BE2C (cell line): ENCODE results near the gene LMBRD2.

Experiments
- DNase-seq: peaks from one replicate; pipeline ENCODE4 v3.0.0-alpha.2; 2020
- H3K27me3 ChIP-seq: fragments of 250-450 bp; sonication (Bioruptor Pico); 2 replicates; pipeline ENCODE4 v1.5.1; 2020; ENCODE audit warnings: mild to moderate bottlenecking
- H3K36me3 ChIP-seq: fragments of 250-450 bp; sonication (Bioruptor Pico); 2 replicates; pipeline ENCODE4 v1.5.1; 2020; ENCODE audit warnings: mild to moderate bottlenecking
- H3K4me1 ChIP-seq: fragments of 250-450 bp; sonication (Bioruptor Pico); 2 replicates; pipeline ENCODE4 v1.5.1; 2020
- H3K4me3 ChIP-seq: 2 replicates; pipeline ENCODE4 v1.5.1; 2011; ENCODE audit warnings: low read depth, low read length
- H3K9me3 ChIP-seq: fragments of 250-450 bp; sonication (Bioruptor Pico); 2 replicates; pipeline ENCODE4 v1.5.1; 2020
- TF ChIP-seq, protein P1 (sequence below): IDR thresholded peaks from 2 replicates; pipeline ENCODE4 v1.5.1; 2012; ENCODE audit warnings: mild to moderate bottlenecking, low read depth, low read length

Gene LMBRD2

DNA sequence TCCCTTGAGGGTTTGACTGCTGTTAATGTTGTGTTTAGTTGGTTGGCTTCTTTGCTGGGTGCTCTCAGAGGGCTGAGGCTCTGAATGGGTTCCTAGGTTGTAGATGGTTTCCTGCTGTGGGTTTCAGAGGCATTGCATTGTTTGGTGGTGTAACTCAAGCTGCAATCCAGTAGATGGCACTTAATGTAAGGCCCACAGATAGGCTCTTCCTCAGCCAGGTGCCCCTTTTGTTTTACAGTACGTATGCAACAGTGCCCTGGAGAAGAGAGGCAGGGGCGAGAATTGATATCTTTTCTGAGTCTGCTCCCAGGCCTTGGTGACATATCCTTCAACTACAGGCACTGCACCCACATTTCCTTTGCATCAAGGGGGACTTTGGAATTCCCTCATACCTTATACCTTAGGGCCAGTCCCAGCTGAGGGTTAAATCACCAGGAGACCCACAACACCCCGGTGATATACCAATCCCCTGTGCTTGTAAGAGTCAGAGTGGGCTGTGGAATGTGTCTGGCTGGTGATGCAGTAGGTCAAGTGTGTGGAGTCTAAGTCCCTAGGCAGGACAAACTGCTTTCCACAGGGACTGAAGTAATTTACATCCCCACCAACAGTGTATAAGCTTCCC is 78.0 kb downstream of the LMBRD2 start:
- Histone ChIP-seq H3K27me3 (peaks cover 19% of the 10 kb centered on the region), H3K4me3 (no peak overlapping the region), H3K4me1 (no peaks in the 10 kb centered on the region), H3K36me3 (no peaks in the 10 kb centered on the region), H3K9me3 (no peaks in the 10 kb centered on the region)
- TF ChIP-seq, protein P1, sequence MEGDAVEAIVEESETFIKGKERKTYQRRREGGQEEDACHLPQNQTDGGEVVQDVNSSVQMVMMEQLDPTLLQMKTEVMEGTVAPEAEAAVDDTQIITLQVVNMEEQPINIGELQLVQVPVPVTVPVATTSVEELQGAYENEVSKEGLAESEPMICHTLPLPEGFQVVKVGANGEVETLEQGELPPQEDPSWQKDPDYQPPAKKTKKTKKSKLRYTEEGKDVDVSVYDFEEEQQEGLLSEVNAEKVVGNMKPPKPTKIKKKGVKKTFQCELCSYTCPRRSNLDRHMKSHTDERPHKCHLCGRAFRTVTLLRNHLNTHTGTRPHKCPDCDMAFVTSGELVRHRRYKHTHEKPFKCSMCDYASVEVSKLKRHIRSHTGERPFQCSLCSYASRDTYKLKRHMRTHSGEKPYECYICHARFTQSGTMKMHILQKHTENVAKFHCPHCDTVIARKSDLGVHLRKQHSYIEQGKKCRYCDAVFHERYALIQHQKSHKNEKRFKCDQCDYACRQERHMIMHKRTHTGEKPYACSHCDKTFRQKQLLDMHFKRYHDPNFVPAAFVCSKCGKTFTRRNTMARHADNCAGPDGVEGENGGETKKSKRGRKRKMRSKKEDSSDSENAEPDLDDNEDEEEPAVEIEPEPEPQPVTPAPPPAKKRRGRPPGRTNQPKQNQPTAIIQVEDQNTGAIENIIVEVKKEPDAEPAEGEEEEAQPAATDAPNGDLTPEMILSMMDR, result peak; percentile 65
- DNase-seq, result peak; percentile 22

DNA sequence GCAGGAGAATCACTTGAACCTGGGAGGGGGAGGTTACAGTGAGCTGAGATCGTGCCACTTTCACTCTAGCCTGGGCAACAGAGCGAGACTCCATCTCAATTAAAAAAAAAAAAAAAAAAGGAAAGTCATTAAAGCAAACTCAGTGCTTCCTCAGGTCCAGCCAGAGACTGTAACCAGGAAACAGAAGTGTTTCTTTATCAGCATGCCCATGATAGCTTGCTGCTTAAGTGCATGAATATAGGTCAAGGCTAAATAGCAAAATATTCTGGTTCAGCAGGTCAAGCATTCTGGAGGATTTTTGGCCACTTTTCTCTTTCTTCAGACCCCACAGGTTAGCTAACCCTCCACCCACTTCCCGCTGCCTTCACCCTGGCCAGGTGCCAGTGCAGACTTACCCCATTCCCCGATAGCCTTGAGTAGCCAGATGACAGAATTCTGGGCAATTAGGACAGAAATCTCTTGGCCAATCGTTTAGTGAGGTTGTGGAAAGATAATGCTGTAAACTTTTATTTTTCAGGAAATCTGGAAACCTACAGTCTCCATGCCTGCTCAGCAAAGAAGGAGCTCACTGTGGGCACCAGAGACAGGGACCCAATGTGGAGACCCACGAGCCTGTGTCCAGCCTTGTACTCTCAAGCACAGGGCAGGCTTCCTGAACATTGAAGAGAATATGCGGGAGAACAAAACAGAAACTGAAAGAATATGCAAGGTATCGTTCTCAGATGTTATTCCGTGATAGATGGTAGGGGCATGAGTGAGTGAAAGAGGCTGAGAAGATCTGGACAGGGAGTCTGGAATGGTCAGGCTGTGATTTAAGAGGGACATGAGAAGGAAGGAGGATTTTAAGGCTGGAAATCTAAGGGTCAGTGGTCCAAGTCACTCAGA is 80.8 kb downstream of the LMBRD2 start:
- no peaks in the 10 kb centered on the region for H3K36me3 ChIP-seq
- no peaks in the 10 kb centered on the region for H3K4me1 ChIP-seq
- TF ChIP-seq, protein P1, result no peak
- DNase-seq, result no peak
- H3K4me3 ChIP-seq, result no peak overlapping the region
- no peaks in the 10 kb centered on the region for H3K9me3 ChIP-seq
- peaks cover 8% of the 10 kb centered on the region for H3K27me3 ChIP-seq

DNA sequence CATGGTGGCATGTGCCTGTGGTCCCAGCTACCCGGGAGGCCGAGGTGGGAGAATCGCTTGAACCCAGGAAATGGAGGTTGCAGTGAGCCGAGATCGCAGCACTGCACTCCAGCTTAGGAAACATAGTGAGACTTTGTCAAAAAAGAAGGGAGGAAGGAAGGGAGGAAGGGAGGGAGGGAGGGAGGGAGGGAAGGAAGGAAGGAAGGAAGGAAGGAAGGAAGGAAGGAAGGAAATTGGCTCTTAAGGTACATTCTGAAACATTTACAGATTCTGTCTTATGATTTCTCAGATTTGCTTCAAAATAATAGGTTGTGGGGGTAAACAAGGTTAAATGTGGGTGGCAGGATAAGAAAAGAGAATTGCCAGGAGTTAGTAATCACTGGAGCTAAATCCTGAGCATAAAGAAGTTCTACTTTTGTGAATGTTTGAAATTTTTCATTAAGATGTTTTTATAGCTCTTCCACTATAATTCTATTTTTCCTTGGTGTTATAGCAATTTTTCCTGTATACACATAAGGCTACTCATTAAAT is 82.9 kb downstream of the LMBRD2 start:
- TF ChIP-seq, protein P1, result no peak
- no peak overlapping the region for H3K4me3 ChIP-seq
- peaks cover 14% of the 10 kb centered on the region for H3K27me3 ChIP-seq
- no peaks in the 10 kb centered on the region for H3K4me1 ChIP-seq
- no peaks in the 10 kb centered on the region for H3K9me3 ChIP-seq
- DNase-seq, result no peak
- no peaks in the 10 kb centered on the region for H3K36me3 ChIP-seq

DNA sequence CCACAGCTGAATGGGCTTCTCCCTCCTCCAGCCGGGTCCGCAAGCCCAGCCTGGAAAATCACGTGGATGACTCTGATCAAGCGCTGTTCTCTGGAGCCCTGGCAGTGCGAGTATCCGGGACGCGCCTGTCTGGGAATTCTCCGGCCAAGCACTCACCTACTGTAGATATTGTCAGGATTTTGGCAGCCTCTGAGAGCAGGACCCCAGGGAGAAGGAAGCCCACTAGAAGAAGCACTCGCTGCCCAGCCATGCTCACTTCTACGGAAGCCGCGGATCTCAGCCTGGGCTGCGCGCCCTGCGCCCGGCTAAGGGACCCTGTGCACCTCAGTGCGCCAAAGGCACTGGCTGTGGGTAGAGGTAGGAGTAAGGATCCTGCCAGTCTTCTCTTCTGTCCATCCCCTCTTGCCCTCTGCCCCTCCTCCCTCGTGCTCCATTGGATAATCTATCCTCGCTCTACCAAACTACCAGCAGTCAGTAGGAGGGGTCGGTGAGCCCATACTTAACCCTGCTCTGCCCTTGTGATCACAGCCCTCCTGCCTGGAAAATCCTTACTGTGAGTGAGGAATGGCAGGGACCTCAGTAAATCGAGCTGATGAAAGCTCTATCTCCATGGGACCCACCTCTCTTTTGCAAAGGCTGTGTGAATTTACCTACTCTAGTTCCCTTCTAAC is 85.0 kb downstream of the LMBRD2 start, which contains the start of gene UGT3A2:
Gene UGT3A2, minus strand, starts transcription at position 343 of the 671 bp plus-strand sequence. Its CDS starts 93 bp downstream, at position 250.
- Histone ChIP-seq H3K27me3 (peaks cover 14% of the 10 kb centered on the region), H3K9me3 (no peaks in the 10 kb centered on the region), H3K36me3 (no peaks in the 10 kb centered on the region), H3K4me3 (peak within 1 kb of the TSS; percentile 32), H3K4me1 (no peaks in the 10 kb centered on the region)
- TF ChIP-seq, protein P1, result no peak
- peak; percentile 22 for DNase-seq

DNA sequence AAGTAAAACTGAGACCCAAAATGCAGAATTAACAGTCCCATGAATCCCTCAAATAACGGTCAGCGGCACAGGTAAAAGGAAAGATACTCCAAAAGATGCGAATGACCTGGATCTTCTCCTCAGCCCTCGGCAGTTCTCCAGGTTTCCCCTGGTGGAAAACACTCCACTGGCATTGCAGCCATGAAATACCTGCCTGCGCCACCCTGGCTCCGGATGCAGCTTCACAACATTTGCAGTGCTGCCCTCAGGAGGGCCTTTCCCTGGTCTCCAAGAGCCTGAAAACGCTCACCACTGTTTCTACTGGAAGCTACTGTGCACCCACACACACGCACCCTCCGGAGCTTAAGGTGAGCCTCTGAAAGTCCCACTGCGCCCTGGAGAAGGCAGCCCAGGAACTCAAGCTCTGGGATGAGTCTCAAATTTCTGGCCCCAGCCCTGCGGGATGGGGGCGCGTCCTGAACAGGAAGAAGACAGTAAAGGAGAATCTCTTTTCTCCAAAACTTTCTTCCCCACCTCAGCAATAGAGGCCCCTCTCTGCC is 85.6 kb downstream of the LMBRD2 start:
- TF ChIP-seq, protein P1, result no peak
- H3K9me3 ChIP-seq, result no peaks in the 10 kb centered on the region
- no peak overlapping the region; the same call in 1 of the 2 replicates for H3K4me3 ChIP-seq
- H3K36me3 ChIP-seq, result no peaks in the 10 kb centered on the region
- H3K4me1 ChIP-seq, result no peaks in the 10 kb centered on the region
- peaks cover 14% of the 10 kb centered on the region for H3K27me3 ChIP-seq
- no peak for DNase-seq
